T47D (cell line): ENCODE results near the gene OR1I1.
A peak's percentile ranks its signal among the peaks of the same experiment; 100 is the strongest.

Experiments used
- DNase-seq, 2 experiments: peaks; one replicate each; pipeline versions ENCODE4 v3.0.0 to v3.0.0-alpha.2; 2011 to 2012; ENCODE audit warnings: low read depth in 1 of 2, low spot score in 1 of 2
- JUND ChIP-seq: IDR thresholded peaks from 2 replicates; pipeline ENCODE4 v1.6.1; 2012; ENCODE audit warnings: low read depth
- in situ Hi-C: cut with HindIII; loops from 2 replicates; pipeline ENCODE4 v1.10.0; 2016; ENCODE audit warnings: low sequenced_read_pairs, low pct_unique_long_range_greater_than_20kb

Gene OR1I1

DNA sequence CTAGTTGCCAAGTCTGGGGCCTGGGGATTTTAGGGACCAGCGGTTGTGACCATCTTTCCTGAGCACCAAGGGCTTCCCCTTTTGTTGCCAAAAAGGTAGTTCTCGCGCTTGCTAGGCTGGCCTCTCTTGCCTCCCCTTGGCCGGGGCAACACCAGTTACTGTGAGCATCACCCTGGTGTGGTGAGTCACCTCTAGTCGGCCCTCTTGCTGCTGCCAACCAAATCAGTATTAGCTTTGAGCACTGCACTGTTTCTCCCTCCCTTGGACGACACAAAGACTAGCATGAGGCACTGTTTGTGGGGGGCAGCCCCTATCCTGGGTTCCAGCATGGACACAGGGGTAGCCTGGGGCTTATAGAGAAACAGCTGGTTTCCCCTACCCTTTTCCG lies 32.1 kb downstream of the OR1I1 start:
- no peak for TF ChIP-seq JUND
- in situ Hi-C loops: no loop called here
- DNase-seq: no peak

DNA sequence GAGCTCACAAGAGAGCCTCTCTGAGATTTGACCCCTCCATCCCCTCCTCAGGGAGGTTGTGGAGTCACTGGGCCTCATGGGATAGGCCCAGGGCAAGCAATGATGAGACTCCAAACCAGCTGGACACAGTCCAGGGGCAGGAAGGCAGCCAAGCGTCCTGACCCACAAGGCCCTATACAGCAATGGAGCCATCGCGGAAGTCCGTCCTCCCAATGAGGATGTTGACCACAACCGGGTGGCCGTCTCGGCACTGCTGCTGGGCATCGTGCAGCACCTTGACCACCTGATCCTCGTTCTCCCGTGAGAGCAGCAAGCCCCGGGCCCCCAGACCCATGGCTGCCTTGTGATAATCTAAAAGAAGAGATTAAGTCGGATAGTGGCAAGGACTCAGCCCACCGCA lies 33.1 kb downstream of the OR1I1 start:
- no peak for DNase-seq
- in situ Hi-C loops: no loop called here
- no peak for TF ChIP-seq JUND

DNA sequence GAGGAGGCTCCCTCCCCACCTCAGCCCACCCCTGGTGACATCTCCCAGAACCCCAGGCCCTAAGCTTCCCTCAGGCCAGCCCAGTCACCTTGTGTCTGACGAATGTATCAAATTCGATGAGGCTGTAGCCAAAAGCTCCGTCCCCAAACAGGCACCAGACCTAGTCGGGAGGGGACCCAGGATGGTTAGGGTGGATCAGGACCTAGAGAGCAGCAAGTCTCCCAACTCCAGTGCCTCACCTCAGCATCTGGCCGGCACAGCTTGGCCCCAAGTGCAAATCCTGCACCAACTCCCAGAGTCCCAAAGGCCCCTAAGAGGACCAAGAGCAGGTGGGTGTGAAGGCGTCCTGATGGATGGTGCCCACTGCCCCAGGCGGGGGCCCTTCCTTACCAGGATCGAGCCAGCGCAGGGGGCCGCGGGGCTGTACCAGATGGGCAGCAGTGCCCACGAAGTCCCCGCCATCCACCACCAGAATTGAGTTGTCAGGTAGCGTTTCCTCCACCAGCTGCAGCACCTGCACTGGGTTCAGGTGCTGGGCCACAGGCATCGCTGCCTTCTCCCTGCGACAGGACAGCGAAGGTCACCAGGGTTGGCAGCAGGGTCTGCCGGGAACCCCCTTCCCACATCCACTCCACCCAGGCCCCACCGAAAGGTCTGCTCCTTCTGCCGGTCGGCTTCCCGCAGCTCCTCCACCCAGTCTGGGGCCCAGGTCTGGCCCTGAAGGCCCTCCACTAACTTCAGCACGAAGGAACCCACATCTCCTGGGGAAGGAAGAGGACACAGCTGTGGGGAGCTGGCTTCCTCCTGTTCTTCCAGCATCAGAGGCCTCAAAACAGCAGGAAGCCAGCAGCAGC lies 34.0 kb downstream of the OR1I1 start:
- in situ Hi-C loops: no loop called here
- DNase-seq: no peak

DNA sequence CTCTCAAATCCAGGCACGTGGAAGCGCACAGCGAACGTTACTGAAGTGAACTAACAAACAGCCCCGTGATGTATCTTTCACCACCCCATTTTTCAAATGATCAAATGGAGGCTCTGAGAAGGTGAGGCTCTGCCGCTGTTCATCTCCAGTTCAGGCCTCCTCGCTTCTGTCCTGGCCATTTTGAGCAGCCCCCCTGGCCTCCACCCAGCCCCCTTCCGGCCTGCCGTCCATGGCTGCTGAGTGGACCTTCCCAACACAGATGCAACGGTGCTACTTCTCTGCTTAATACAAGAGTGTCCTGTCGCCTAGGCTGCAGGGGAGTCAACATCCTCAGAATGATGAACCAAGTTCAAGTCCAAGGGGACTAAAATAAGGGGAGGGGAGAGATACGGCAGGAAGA lies 34.8 kb downstream of the OR1I1 start:
- in situ Hi-C loops: no loop called here
- DNase-seq: no peak
- TF ChIP-seq JUND: no peak

More for the DNA sequence above, 34.0 kb downstream of the OR1I1 start:
- TF ChIP-seq JUND: no peak

DNA sequence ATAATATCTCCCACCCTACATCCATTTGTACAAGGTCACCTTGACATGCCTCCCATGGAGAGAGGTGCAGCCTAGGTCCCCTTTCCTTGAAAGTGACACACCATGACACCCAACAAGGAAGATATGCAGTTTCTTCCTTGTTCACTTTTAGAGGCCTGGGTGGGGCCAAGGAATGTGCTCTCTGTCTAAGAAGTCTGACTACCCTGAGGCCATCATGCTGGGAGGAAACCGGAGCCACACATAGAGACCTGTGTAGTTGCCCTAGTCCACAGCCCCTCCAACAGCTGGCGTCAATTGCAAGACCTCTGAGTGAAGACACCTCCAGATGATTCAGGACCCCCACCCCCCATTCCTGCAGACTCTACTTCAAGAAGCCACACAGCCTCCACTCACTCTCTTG lies 36.2 kb downstream of the OR1I1 start:
- TF ChIP-seq JUND: no peak
- in situ Hi-C loops: no loop called here
- DNase-seq: no peak

DNA sequence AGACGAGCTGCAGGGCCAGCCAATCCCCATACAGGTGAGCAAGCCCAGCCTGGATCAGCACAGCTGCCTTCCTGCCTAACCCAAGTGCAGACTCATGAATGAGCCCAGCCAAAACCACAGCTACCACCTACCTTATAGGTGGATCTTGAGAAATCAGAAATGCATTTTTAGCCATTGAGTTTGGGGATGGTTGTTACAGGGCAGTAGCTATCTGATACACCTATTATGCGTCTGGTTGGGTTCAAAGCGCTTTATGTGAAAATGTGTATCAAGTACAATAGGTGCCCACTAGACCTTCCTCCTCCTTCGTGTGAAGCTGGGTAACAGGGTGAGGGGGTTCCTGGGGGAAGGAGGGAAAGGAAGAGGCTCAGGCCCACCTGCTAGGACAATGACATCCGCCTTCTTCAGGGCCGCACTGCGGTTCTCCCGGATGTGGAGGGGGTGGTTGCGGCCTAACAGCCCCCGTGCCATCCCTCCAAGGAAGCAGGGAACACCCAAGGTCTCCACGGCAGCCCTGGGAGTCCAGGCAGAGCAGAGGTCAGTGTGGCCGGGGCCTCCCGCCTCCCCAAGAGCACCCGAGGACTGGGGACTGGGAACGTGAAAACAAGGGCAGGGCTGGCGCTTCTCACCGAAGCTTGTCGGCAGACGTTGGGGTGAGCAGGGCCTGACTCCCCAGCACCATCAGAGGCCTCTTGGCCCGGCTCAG lies 36.9 kb downstream of the OR1I1 start:
- no peak for TF ChIP-seq JUND
- in situ Hi-C loops: no loop called here
- no peak for DNase-seq

DNA sequence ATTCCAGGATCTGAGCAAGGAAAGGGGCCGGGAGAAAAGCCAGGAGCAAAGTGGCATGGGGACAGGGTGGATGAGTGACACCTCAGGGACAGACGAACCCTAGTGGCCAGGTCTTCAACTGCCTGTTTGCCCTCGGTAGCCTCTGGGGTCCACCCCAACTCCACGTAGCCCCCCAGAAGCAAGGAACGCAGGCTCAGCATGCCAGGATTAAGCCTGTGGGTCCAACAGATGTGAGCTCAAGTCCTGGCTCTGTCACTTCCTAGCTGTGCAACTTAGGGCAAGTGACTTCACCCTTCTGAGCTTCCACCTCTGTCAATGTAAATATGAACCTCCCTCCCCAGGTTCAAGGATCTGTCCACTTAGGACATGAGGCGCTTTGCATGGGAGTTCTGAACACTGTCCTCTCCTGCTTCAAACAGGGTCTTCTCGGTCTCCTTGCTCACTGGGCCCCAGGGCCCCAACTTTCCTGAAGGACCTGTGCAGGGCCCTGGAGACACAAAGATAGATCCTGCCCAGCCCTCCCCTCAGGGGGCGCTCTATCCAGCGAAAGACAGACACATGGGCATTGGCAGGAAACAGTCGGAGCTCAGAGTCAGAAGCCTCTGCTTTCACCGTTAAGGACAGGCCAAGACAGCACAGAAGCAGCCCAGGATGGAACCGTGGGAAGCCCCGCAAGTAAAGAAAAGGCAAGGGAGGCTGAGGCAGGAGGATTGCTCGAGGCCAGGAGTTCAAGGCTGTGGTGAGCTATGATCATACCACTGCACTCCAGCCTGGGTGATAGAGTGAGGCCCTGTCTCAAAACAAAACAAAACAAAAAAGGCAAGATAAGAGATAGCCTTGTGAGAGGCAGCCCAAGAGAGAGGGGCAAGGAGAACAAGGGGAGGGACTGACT lies 38.4 kb downstream of the OR1I1 start:
- TF ChIP-seq JUND: no peak
- no peak for DNase-seq
- in situ Hi-C loops: no loop called here

DNA sequence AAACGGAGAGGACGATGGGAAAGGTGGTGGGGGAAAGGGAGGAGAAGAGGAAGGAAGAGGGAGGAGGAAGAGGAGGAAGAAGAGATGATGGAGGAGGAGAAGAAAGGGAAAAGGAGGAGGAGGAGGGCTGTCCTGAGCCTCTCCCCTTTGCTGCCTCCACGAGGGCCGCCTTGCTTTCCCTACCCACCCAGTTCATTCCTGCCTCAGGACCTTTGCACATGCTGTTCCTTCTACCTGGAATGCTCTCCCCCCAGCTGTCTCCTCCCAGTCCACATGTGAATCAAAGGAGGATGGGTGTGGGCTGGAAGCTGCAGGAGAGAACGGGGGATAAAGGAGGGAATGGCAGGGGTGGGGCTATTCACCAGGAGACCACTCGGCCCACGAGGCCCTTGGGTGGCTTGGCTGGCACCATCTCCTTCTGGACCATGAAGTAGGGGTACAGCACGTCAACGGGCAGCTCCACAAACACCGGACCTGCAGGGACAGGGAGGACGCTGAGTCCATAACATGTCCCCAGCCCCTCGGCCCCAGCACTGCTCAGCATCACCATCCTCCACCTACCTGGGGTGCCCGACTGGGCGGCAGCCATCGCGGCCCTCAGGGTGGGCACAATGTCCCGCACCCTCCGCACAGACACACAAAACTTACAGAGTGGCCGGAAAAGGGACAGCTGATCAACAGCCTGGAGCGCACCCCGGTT lies 40.5 kb downstream of the OR1I1 start:
- TF ChIP-seq JUND: no peak
- DNase-seq: no peak
- in situ Hi-C loops: no loop called here

DNA sequence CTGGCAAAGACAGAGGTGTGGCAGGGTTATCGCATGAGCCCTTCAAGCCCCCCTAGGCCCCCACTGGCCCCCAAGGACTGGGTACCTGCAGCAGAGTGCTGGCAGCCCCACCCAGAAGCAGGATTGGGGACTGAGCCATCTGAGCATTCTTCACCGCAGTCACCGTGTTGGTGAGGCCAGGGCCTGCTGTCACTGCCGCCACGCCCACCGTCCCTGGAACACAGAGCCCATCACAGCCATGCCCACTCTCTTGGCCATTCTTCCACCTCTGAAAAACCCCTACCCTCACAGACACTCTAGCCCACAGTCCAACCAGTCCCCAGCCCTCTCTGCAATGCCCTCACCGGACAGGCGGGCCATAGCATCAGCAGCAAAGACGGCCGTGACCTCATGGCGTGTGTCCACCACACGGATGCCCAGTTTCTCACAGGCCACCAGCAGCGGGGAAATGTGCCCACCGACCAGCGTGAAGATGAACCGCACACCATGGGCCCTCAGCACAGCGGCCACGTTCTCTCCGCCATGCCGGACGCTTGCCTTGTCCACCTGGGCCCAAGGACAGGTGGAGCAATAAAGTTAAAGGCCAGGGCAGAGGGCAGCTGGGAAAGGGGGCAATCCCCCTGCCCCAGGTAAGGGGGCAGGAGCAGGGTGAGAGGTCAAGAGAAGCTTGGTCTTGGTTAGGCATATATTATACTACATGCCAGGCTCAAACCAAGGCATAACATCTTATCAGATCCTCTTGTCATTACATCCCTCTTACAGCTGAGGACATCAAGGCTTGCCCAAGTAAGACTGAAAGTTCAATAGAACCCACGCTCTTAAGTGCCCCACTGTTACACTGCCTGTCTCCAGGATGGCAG lies 41.2 kb downstream of the OR1I1 start:
- in situ Hi-C loops: no loop called here

DNA sequence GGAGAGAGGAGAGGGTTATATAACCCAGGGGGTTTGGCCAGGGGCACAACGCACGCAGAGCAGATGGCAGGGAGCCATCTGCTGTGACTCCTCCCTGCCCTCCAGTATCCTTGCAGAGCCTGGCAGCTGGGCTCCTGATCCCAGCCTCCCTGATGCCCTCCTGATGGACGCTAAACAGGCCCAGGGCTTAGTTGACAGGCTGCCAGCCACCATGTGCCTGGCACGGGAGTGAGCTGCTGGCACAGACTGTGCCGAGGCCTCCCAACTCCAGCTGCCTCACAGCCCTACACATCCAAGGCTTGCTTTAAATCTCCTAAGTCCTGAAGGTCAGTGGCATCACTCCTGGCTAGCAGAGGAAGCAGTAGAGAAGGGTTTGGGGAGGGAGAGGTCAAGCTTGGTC lies 41.9 kb downstream of the OR1I1 start:
- in situ Hi-C loops: no loop called here
- no peak for TF ChIP-seq JUND
- DNase-seq: peak in 1 of 2 experiments; percentile 26

More for the DNA sequence above, 41.2 kb downstream of the OR1I1 start:
- no peak for TF ChIP-seq JUND
- DNase-seq: no peak

DNA sequence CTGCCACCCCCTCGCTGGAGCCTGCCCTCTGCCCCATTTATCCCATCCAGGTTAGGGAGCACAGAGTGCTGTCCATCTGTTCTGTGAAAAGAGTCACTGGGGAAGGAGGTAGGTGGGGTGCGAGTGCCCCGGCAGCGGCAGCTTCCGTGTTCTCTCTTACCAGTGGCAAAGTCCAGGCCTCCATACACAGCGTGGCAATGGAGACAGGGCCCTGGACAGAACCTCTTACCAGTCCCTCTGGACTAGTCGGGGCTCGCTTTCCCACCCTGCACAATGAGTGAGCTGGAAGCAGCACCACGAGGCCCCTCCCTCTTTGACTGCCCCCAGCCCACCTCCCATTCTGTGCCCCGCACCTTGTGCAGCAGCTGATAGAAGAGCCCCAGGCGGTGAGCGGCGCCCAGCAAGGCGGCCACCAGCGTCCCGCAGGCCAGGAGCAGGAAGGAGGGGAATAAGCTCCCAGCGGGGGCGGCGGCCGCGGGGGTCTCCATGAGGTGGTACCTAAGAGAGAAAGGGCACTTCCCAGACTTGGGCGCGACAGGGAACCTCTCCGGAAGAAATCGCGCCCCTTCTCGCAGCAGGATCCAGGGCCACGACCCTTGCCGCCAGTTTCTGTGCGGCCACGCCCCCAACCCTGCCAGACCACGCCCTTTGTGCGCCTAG lies 42.7 kb downstream of the OR1I1 start:
- no peak for TF ChIP-seq JUND
- DNase-seq: no peak
- in situ Hi-C loops: no loop called here
